WTC11 (cell line): ENCODE measurements around the gene BCKDHA. TPM values are rescaled to one million over a fixed set of nuclear protein-coding genes. Genes with fewer than 3 reads are reported as not detected.

ENCODE experiments used
- ATAC-seq: fragments of 200-7000 bp; cut with Tn5 transposase; 2 replicates; pipeline ENCODE4 v1.10.0; 2021; ENCODE audit warnings: mild to moderate bottlenecking, moderate library complexity
- CTCF ChIA-PET: fragments of 300-600 bp; sonication (Branson Sonifier 250); formaldehyde crosslinking; loops from one replicate; lab custom pipeline; 2021; ENCODE audit warnings: antibody characterized with exemption; lab: Charles Lee
- POLR2A ChIA-PET: fragments of 350-600 bp; sonication (Branson Sonifier 250); formaldehyde crosslinking; loops from one replicate; lab custom pipeline; 2021; ENCODE audit warnings: antibody characterized with exemption; lab: Charles Lee
- DNase-seq: peaks from one replicate; pipeline ENCODE4 v3.0.0; 2021; ENCODE audit warnings: low spot score
- H3K27ac Mint-ChIP-seq: 2 replicates; pipeline ENCODE4 v1.8.0; 2021; ENCODE audit warnings: mixed read lengths
- H3K27me3 Mint-ChIP-seq: 2 replicates; pipeline ENCODE4 v1.8.0; 2021; ENCODE audit warnings: low read depth, mild to moderate bottlenecking, moderate library complexity, mixed read lengths
- H3K36me3 Mint-ChIP-seq: 2 replicates; pipeline ENCODE4 v1.8.0; 2021; ENCODE audit warnings: mixed read lengths
- H3K4me1 Mint-ChIP-seq: 2 replicates; pipeline ENCODE4 v1.8.0; 2022; ENCODE audit warnings: mixed read lengths
- H3K4me3 Mint-ChIP-seq: 2 replicates; pipeline ENCODE4 v1.8.0; 2021; ENCODE audit warnings: mild to moderate bottlenecking, moderate library complexity, mixed read lengths
- H3K9me3 Mint-ChIP-seq: 2 replicates; pipeline ENCODE4 v1.8.0; 2021; ENCODE audit warnings: mixed read lengths
- E2F4 ChIP-seq: sonication (generic); formaldehyde crosslinking; IDR thresholded peaks from 2 replicates; pipeline ENCODE4 v1.8.1; 2022; ENCODE audit warnings: low read depth, mild to moderate bottlenecking, moderate library complexity, missing genetic modification reagents, borderline replicate concordance
- ELF4 ChIP-seq: sonication (generic); formaldehyde crosslinking; IDR thresholded peaks from 2 replicates; pipeline ENCODE4 v1.8.1; 2022; ENCODE audit warnings: low read depth, mild to moderate bottlenecking, moderate library complexity, missing genetic modification reagents
- ERG ChIP-seq: fragments of 250-450 bp; sonication (Bioruptor Pico); IDR thresholded peaks from 2 replicates; pipeline ENCODE4 v1.8.0; 2021; ENCODE audit warnings: mild to moderate bottlenecking
- JAZF1 ChIP-seq: fragments of 250-450 bp; sonication (Bioruptor Pico); IDR thresholded peaks from 2 replicates; pipeline ENCODE4 v1.9.0; 2021; ENCODE audit warnings: moderate library complexity, mild to moderate bottlenecking, inconsistent platforms
- MXD4 ChIP-seq: fragments of 250-450 bp; sonication (Bioruptor Pico); IDR thresholded peaks from 2 replicates; pipeline ENCODE4 v1.8.0; 2021; ENCODE audit warnings: mild to moderate bottlenecking, moderate library complexity, borderline replicate concordance
- NFE2L1 ChIP-seq: sonication (generic); formaldehyde crosslinking; IDR thresholded peaks from 2 replicates; pipeline ENCODE4 v1.8.1; 2023; ENCODE audit warnings: missing genetic modification reagents
- NR2C2 ChIP-seq: sonication (generic); formaldehyde crosslinking; IDR thresholded peaks from 2 replicates; pipeline ENCODE4 v1.8.0; 2022; ENCODE audit warnings: mild to moderate bottlenecking, missing genetic modification reagents
- OVOL2 ChIP-seq: fragments of 250-450 bp; sonication (Bioruptor Pico); IDR thresholded peaks from 2 replicates; pipeline ENCODE4 v1.9.0; 2021; ENCODE audit warnings: mild to moderate bottlenecking, borderline replicate concordance
- PRDM15 ChIP-seq: sonication (generic); formaldehyde crosslinking; IDR thresholded peaks from 2 replicates; pipeline ENCODE4 v1.8.0; 2022; ENCODE audit warnings: missing genetic modification reagents
- SOX15 ChIP-seq: fragments of 250-450 bp; sonication (Bioruptor Pico); IDR thresholded peaks from 2 replicates; pipeline ENCODE4 v1.9.0; 2021; ENCODE audit warnings: mild to moderate bottlenecking
- STAT6 ChIP-seq: sonication (generic); formaldehyde crosslinking; conservative IDR thresholded peaks from 2 replicates; pipeline ENCODE4 v1.8.1; 2023; ENCODE audit warnings: mild to moderate bottlenecking, low read depth, missing genetic modification reagents, moderate library complexity
- TCF7 ChIP-seq: sonication (generic); formaldehyde crosslinking; IDR thresholded peaks from 2 replicates; pipeline ENCODE4 v1.8.0; 2022; ENCODE audit warnings: mild to moderate bottlenecking, low read depth, missing genetic modification reagents, moderate library complexity
- ZNF416 ChIP-seq: fragments of 250-450 bp; sonication (Bioruptor Pico); IDR thresholded peaks from 2 replicates; pipeline ENCODE4 v1.9.0; 2021; ENCODE audit warnings: mild to moderate bottlenecking, inconsistent platforms
- total RNA-seq: library from RNA; stranded (reverse); gene quantifications from 3 replicates; pipeline ENCODE4 v1.2.3, GENCODE V29; 2021
- TF ChIP-seq, protein P1 (sequence below): sonication (generic); formaldehyde crosslinking; IDR thresholded peaks from 2 replicates; pipeline ENCODE4 v1.8.0; 2022; ENCODE audit warnings: mild to moderate bottlenecking, missing genetic modification reagents
- TF ChIP-seq, protein P2 (sequence below): sonication (generic); formaldehyde crosslinking; IDR thresholded peaks from 2 replicates; pipeline ENCODE4 v1.8.1; 2023; ENCODE audit warnings: mild to moderate bottlenecking, missing genetic modification reagents, borderline replicate concordance
- TF ChIP-seq, protein P3 (sequence below): sonication (generic); formaldehyde crosslinking; IDR thresholded peaks from 2 replicates; pipeline ENCODE4 v1.8.1; 2022; ENCODE audit warnings: low read depth, missing genetic modification reagents, borderline replicate concordance
- TF ChIP-seq, protein P4 (sequence below): sonication (generic); formaldehyde crosslinking; IDR thresholded peaks from 2 replicates; pipeline ENCODE4 v1.8.1; 2022; ENCODE audit warnings: mild to moderate bottlenecking, missing genetic modification reagents, moderate library complexity, borderline replicate concordance
- TF ChIP-seq, protein P5 (sequence below): sonication (generic); formaldehyde crosslinking; IDR thresholded peaks from 2 replicates; pipeline ENCODE4 v1.8.0; 2022; ENCODE audit warnings: mild to moderate bottlenecking, missing genetic modification reagents

Gene BCKDHA
- total RNA-seq, 1 experiment from 2014 or later, result 18.8 TPM

DNA sequence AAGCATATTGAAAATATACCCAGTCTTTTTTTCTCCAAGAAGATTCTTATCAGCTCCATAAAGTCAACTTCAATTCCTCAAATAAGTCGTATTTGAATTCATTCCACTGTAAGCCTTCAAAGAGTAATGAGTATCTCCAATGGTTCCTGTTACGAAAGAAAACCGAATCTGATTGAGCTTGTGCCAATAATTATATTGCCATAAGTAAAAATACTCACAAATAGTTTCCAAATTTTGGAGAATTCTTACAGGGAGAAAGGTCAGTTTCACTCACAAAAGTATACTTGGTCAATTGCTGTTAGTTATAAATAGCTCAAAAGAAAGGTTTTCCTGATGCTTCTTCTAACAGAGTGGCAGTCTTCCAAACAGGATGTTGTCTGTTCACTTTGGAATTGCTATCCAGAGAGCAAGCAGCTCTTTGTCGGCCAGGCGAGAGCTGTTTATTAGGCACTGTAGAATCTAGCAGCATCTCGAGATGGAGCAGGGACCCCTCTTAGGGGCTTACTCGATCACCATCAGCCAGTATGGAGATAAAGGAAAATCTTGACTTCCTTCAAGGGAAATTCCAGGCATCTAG, 58.8 kb downstream of the BCKDHA start:
- CTCF ChIA-PET, result interaction anchor here (2.4 to 3.1 kb wide), 2 partner anchors 107 to 114 kb away, joined by 12 read pairs; no protein-coding TSS in a partner anchor
- no peak overlapping the region for H3K27ac Mint-ChIP-seq
- TF ChIP-seq, protein P1, sequence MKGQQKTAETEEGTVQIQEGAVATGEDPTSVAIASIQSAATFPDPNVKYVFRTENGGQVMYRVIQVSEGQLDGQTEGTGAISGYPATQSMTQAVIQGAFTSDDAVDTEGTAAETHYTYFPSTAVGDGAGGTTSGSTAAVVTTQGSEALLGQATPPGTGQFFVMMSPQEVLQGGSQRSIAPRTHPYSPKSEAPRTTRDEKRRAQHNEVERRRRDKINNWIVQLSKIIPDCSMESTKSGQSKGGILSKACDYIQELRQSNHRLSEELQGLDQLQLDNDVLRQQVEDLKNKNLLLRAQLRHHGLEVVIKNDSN (CRISPR knock-in tag), result no peak
- TF ChIP-seq TCF7, result no peak
- no peak for TF ChIP-seq ELF4 (CRISPR knock-in tag)
- TF ChIP-seq E2F4, result no peak
- no peak for TF ChIP-seq NR2C2
- TF ChIP-seq STAT6 (CRISPR knock-in tag), result no peak
- TF ChIP-seq, protein P2, sequence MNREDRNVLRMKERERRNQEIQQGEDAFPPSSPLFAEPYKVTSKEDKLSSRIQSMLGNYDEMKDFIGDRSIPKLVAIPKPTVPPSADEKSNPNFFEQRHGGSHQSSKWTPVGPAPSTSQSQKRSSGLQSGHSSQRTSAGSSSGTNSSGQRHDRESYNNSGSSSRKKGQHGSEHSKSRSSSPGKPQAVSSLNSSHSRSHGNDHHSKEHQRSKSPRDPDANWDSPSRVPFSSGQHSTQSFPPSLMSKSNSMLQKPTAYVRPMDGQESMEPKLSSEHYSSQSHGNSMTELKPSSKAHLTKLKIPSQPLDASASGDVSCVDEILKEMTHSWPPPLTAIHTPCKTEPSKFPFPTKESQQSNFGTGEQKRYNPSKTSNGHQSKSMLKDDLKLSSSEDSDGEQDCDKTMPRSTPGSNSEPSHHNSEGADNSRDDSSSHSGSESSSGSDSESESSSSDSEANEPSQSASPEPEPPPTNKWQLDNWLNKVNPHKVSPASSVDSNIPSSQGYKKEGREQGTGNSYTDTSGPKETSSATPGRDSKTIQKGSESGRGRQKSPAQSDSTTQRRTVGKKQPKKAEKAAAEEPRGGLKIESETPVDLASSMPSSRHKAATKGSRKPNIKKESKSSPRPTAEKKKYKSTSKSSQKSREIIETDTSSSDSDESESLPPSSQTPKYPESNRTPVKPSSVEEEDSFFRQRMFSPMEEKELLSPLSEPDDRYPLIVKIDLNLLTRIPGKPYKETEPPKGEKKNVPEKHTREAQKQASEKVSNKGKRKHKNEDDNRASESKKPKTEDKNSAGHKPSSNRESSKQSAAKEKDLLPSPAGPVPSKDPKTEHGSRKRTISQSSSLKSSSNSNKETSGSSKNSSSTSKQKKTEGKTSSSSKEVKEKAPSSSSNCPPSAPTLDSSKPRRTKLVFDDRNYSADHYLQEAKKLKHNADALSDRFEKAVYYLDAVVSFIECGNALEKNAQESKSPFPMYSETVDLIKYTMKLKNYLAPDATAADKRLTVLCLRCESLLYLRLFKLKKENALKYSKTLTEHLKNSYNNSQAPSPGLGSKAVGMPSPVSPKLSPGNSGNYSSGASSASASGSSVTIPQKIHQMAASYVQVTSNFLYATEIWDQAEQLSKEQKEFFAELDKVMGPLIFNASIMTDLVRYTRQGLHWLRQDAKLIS, result no peak
- no peak for TF ChIP-seq MXD4 (CRISPR knock-in tag)
- TF ChIP-seq, protein P3, sequence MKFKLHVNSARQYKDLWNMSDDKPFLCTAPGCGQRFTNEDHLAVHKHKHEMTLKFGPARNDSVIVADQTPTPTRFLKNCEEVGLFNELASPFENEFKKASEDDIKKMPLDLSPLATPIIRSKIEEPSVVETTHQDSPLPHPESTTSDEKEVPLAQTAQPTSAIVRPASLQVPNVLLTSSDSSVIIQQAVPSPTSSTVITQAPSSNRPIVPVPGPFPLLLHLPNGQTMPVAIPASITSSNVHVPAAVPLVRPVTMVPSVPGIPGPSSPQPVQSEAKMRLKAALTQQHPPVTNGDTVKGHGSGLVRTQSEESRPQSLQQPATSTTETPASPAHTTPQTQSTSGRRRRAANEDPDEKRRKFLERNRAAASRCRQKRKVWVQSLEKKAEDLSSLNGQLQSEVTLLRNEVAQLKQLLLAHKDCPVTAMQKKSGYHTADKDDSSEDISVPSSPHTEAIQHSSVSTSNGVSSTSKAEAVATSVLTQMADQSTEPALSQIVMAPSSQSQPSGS, result no peak
- TF ChIP-seq NFE2L1 (CRISPR knock-in tag), result no peak
- no peak for TF ChIP-seq ZNF416 (CRISPR knock-in tag)
- TF ChIP-seq JAZF1 (CRISPR knock-in tag), result no peak
- no peak for TF ChIP-seq PRDM15
- TF ChIP-seq ERG (CRISPR knock-in tag), result no peak
- TF ChIP-seq, protein P4, sequence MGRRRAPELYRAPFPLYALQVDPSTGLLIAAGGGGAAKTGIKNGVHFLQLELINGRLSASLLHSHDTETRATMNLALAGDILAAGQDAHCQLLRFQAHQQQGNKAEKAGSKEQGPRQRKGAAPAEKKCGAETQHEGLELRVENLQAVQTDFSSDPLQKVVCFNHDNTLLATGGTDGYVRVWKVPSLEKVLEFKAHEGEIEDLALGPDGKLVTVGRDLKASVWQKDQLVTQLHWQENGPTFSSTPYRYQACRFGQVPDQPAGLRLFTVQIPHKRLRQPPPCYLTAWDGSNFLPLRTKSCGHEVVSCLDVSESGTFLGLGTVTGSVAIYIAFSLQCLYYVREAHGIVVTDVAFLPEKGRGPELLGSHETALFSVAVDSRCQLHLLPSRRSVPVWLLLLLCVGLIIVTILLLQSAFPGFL (CRISPR knock-in tag), result no peak
- no peak for TF ChIP-seq SOX15
- TF ChIP-seq, protein P5, sequence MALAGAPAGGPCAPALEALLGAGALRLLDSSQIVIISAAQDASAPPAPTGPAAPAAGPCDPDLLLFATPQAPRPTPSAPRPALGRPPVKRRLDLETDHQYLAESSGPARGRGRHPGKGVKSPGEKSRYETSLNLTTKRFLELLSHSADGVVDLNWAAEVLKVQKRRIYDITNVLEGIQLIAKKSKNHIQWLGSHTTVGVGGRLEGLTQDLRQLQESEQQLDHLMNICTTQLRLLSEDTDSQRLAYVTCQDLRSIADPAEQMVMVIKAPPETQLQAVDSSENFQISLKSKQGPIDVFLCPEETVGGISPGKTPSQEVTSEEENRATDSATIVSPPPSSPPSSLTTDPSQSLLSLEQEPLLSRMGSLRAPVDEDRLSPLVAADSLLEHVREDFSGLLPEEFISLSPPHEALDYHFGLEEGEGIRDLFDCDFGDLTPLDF (CRISPR knock-in tag), result no peak
- TF ChIP-seq OVOL2 (CRISPR knock-in tag), result no peak

More for the DNA sequence above, 58.8 kb downstream of the BCKDHA start:
- Mint-ChIP-seq H3K36me3 (no peaks in the 10 kb centered on the region), H3K9me3 (peaks cover 20% of the 10 kb centered on the region), H3K4me3 (no peak overlapping the region), H3K4me1 (no peaks in the 10 kb centered on the region), H3K27me3 (peaks cover 55% of the 10 kb centered on the region)
- DNase-seq (no peak), ATAC-seq (no peak)
- POLR2A ChIA-PET, result no interaction called here
